Keratinocyte (primary cell): ENCODE results near the gene KCNH8.

Experiments used
- CTCF ChIP-seq, 3 experiments: IDR thresholded peaks in 1 of 3; conservative IDR thresholded peaks in 1 of 3; optimal IDR thresholded peaks in 1 of 3; 2 replicates in 2 of 3; 3 replicates in 1 of 3; pipeline versions ENCODE3 to v1.5.1; 2011; ENCODE audit warnings: low read length in 3 of 3, mild to moderate bottlenecking in 3 of 3, moderate library complexity in 2 of 3, control low read depth in 1 of 3, inconsistent platforms in 1 of 3; ENCODE audit not compliant: insufficient read depth in 2 of 3; ENCODE audit errors: extremely low read depth in 1 of 3
- EZH2 ChIP-seq: IDR thresholded peaks from one replicate; pipeline ENCODE4 v1.6.1; 2012; ENCODE audit warnings: inconsistent platforms, mild to moderate bottlenecking, low read length, moderate library complexity

- TF ChIP-seq CTCF (optimal IDR thresholded peaks at IDR 0.05 in 1 of 3, IDR thresholded peaks at IDR 0.05 in 1 of 3, conservative IDR thresholded peaks at IDR 0.05 in 1 of 3; ENCODE audit: extremely low read depth in 1 of 3, insufficient read depth in 2 of 3, low read length in 3 of 3) (no peak), EZH2 (no peak)
Observed at GRCh38 chr3:19331931-19332330, 183.6 kb downstream of the KCNH8 start.
